GM19397 (cell line): ENCODE data around the gene IVD.

Experiments
- ATAC-seq: cut with Tn5 transposase; IDR thresholded peaks from one replicate; pipeline ENCODE4 v1.9.1; 2021; ENCODE audit warnings: mild to moderate bottlenecking, moderate library complexity; ENCODE audit not compliant: unreplicated experiment

IVD gene

GRCh38 chr15:40405501-40406381, at the start of gene IVD:
TSS of gene IVD (plus strand) at chr15:40405795. CDS start at chr15:40405828, 33 bp downstream.
- ATAC-seq, result peak; percentile 85

- no peak for ATAC-seq
Observed at GRCh38 chr15:40355976-40356585, 49.5 kb upstream of the IVD start.

GRCh38 chr15:40357246-40357645, 48.3 kb upstream of the IVD start:
- ATAC-seq, result no peak

- peak; percentile 87 for ATAC-seq
Observed at GRCh38 chr15:40357723-40358470, 47.7 kb upstream of the IVD start, which contains the start of gene DISP2. TSS of gene DISP2 (plus strand) at chr15:40358219. CDS start at chr15:40358322, 103 bp downstream.

GRCh38 chr15:40358471-40359353, 46.9 kb upstream of the IVD start:
- peak; percentile 9 for ATAC-seq

GRCh38 chr15:40360015-40360414, 45.6 kb upstream of the IVD start:
- no peak for ATAC-seq

GRCh38 chr15:40361640-40362039, 44.0 kb upstream of the IVD start:
- no peak for ATAC-seq

GRCh38 chr15:40363611-40364010, 42.0 kb upstream of the IVD start:
- no peak for ATAC-seq

GRCh38 chr15:40364251-40364650, 41.3 kb upstream of the IVD start:
- ATAC-seq, result no peak

GRCh38 chr15:40365016-40365415, 40.6 kb upstream of the IVD start:
- ATAC-seq, result no peak

- no peak for ATAC-seq
Observed at GRCh38 chr15:40365624-40366456, 39.8 kb upstream of the IVD start.

GRCh38 chr15:40366457-40367370, 38.9 kb upstream of the IVD start:
- ATAC-seq, result no peak

GRCh38 chr15:40367371-40367685, 38.3 kb upstream of the IVD start:
- no peak for ATAC-seq

- peak; percentile 85 for ATAC-seq
Observed at GRCh38 chr15:40367686-40368611, 37.6 kb upstream of the IVD start.

- no peak for ATAC-seq
Observed at GRCh38 chr15:40368719-40369473, 36.7 kb upstream of the IVD start.

- no peak for ATAC-seq
Observed at GRCh38 chr15:40369474-40369869, 36.1 kb upstream of the IVD start.

GRCh38 chr15:40369971-40370370, 35.6 kb upstream of the IVD start:
- no peak for ATAC-seq
